GM10266 (cell line): ENCODE data around the gene CIT.
A peak's percentile ranks its signal among the peaks of the same experiment; 100 is the strongest.

ENCODE experiments used
- DNase-seq: peaks from one replicate; pipeline ENCODE4 v3.0.0; 2012; ENCODE audit errors: extremely low spot score
- TF ChIP-seq, protein P1 (sequence below): IDR thresholded peaks from 2 replicates; pipeline ENCODE4 v1.5.1; 2012; ENCODE audit warnings: mild to moderate bottlenecking, low read depth; ENCODE audit not compliant: control insufficient read depth, insufficient read depth; ENCODE audit errors: missing control alignments

CIT gene

DNA sequence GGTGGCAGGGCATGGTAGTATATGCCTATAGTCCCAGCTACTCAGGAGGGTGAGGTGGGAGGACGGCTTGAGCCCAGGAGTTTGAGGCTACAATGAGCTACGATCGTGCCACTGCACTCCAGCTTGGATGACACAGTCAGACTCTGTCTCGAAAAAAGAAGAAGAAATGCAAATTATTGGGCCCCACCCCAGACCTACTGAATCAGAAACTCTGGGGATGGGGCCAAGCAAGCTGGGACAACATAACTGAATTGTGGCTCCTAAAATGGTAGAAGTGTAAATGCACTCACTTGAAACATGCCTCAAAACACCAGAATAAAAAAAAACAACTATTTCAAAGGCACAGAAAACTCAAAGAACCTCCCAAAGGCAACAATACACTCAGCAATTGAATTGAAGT, 37.0 kb downstream of the CIT start:
- TF ChIP-seq, protein P1, sequence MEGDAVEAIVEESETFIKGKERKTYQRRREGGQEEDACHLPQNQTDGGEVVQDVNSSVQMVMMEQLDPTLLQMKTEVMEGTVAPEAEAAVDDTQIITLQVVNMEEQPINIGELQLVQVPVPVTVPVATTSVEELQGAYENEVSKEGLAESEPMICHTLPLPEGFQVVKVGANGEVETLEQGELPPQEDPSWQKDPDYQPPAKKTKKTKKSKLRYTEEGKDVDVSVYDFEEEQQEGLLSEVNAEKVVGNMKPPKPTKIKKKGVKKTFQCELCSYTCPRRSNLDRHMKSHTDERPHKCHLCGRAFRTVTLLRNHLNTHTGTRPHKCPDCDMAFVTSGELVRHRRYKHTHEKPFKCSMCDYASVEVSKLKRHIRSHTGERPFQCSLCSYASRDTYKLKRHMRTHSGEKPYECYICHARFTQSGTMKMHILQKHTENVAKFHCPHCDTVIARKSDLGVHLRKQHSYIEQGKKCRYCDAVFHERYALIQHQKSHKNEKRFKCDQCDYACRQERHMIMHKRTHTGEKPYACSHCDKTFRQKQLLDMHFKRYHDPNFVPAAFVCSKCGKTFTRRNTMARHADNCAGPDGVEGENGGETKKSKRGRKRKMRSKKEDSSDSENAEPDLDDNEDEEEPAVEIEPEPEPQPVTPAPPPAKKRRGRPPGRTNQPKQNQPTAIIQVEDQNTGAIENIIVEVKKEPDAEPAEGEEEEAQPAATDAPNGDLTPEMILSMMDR: no peak
- no peak for DNase-seq

GRCh38 chr12:119838826-119839600, 38.1 kb downstream of the CIT start:
- TF ChIP-seq, protein P1: no peak
- no peak for DNase-seq

GRCh38 chr12:119836781-119837180, 40.3 kb downstream of the CIT start:
- DNase-seq: no peak

GRCh38 chr12:119835068-119835467, 42.1 kb downstream of the CIT start:
- TF ChIP-seq, protein P1: no peak
- no peak for DNase-seq

More at GRCh38 chr12:119836781-119837180, 40.3 kb downstream of the CIT start:
- TF ChIP-seq, protein P1: no peak

DNA sequence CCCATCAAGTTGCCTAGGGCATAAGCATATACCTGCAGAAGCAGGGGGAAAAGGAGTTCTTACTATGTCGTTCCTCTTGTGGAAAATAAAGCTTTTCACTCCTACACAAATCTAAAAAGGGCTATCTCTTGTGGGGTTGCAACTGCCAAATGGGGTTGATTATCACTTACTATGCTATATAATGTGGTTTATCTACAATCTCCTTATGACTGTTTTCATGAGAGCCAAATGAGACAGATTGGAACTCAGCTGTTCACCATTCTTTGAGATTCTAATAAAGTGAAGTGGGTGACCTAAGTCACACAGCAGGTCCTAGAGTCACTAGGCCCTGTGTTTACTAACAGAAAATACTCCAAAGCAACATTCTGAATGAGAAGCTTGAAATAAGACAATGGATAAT, 47.7 kb downstream of the CIT start:
- TF ChIP-seq, protein P1: no peak
- peak; percentile 39 for DNase-seq

DNA sequence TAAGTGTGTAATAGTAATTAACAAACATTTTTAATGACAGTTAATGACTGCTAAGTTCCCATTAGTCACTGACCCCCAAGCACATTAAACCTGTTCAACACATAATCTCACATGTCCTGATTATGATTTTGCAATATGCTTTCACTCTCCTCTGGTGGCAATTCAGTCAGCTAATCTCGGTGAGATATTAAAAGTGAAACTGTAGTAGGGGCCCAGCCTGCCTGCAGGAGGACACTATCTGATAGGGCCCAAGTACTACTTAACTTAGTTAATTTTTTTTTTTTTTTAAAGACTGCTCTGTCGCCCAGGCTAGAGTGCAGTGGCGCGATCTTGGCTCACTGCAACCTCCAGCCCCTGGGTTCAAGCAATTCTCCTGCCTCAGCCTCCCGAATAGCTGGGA, 48.8 kb downstream of the CIT start:
- TF ChIP-seq, protein P1: no peak
- no peak for DNase-seq

DNA sequence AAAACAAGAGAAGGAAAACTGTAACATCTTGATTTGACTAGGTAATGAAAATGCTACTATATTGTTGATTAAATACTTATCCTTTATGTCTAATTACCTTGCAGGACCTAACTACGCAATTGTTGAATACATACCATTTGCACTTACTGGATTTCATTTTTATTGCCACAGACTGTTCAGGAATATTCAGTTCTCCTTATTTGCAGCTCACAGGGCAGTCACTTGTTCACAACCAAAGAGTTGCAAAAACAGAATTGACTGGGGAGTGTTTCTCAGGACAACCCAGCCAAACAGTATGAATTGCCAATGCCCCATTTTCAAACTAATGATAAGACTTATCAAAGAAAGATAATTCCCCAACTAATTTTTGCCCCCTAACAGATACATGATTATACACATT, 49.4 kb downstream of the CIT start:
- no peak for DNase-seq
- TF ChIP-seq, protein P1: no peak
